GM18861 (cell line): ENCODE results near the gene RSAD1.
"Not testable (repeated sequence)": the region's sequence is repeated elsewhere in the genome, so short reads cannot be mapped to it uniquely, and the experiment has no call there.

Source experiments
- ATAC-seq: cut with Tn5 transposase; IDR thresholded peaks from one replicate; pipeline ENCODE4 v1.9.1; 2021; ENCODE audit not compliant: unreplicated experiment

The RSAD1 gene

DNA sequence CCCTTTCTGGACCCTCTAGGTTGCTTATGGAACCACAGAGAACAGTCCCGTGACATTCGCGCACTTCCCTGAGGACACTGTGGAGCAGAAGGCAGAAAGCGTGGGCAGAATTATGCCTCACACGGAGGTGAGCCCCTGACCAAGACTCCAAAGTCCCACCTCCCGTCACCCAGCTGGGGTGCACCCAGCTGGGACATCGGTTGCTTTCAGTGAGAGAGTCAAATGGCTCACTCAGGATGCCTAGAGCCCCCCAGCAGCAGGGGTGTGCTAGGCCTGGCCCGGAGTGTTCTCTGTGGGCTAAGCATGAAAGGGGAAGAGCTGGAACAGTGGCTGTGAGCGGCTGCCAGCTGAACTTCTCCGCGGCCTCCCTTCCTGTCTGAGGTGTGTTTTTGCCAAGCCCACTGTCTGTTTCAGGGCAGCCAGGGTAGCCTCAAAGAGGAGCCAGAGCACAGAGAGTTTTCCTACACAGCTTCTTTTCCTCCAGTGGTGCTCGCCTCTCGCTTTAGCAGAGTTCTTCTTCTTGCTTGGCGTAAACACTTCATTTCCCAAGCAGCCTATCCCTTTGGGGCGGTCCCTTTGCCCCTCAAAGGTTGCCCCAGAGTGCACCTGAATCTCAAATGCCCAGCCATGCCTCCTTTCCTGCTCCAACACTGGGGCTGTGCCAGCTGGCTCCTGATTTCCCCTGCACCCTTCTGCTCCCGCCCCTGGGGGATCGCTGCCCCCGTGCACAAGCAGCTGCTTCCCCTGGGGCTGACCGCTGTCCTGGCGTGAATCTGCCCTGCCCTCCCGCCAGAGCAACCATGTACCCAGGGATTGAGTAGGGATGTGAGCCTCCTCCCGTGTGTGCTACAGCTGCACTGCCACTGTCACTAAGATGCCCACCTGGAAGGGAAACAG, 7.4 kb upstream of the RSAD1 start:
- ATAC-seq = no peak

DNA sequence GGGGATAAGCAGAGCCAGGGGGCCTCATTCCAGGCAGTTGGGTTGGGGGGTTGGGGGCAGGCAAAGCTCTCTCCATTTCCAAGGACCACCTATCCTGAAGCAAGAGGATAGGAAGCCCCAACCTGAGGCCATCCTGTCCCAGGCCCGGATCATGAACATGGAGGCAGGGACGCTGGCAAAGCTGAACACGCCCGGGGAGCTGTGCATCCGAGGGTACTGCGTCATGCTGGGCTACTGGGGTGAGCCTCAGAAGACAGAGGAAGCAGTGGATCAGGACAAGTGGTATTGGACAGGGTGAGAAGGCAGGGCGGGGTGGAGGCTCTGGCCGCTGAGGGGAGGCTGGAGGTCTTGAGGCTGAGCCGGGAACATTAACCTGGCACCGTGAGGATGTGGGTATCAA, 6.4 kb upstream of the RSAD1 start:
- no peak for ATAC-seq

DNA sequence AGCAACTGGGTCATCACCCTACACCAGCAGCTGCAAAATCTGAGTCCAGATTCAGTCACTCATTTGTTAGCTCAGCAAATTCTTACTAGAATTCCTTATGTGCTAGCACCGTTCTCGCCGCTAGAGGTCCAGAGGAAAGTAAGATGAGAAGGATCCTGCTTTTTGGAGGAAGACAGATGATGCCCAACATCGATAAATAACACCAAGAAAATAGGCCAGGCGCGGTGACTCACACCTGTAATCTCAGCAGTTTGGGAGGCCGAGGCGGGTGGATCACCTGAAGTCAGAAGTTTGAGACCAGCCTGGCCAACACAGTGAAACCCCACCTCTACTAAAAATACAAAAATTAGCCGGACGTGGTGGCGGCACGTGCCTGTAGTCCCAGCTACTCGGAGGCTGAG, 5.9 kb upstream of the RSAD1 start:
- ATAC-seq = not testable (repeated sequence)

DNA sequence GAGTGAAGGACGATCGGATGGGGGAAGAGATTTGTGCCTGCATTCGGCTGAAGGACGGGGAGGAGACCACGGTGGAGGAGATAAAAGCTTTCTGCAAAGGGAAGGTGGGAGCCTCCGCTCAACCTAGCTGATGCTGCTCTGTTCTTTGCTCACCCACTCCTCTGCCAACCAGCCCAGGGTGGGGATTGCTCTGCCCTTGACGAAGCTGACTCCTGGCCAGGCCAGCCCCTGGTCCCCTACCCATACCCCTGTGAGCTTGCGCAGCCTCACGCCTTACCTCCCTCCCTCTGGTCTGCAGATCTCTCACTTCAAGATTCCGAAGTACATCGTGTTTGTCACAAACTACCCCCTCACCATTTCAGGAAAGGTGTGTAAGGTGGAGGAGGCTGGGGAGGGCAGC, 4.8 kb upstream of the RSAD1 start:
- no peak for ATAC-seq

DNA sequence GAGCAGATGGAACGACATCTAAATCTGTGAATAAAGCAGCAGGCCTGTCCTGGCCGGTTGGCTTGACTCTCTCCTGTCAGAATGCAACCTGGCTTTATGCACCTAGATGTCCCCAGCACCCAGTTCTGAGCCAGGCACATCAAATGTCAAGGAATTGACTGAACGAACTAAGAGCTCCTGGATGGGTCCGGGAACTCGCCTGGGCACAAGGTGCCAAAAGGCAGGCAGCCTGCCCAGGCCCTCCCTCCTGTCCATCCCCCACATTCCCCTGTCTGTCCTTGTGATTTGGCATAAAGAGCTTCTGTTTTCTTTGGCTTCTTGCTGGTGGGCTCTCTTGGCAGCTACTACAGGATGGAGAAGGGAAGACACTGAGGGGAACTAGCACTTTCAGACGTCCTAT, 4.1 kb upstream of the RSAD1 start:
- no peak for ATAC-seq

DNA sequence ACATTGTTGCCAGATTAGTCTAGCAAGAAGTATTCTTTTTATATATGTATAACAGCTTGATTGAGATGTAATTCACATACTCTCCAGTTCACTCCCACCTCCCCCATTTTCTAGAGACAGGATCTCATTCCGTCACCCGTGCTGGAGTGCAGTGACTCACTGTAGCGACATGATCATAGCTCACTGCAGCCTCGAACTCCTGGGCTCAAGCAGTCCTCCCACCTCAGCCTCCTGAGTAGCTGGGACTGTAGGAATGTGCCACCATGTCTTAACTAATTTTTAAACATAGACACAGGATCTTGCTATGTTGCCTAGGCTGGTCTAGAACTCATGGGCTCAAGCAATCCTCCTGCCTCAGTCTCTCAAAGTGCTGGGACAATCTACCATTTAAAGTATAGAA, 3.3 kb upstream of the RSAD1 start:
- ATAC-seq = no peak

DNA sequence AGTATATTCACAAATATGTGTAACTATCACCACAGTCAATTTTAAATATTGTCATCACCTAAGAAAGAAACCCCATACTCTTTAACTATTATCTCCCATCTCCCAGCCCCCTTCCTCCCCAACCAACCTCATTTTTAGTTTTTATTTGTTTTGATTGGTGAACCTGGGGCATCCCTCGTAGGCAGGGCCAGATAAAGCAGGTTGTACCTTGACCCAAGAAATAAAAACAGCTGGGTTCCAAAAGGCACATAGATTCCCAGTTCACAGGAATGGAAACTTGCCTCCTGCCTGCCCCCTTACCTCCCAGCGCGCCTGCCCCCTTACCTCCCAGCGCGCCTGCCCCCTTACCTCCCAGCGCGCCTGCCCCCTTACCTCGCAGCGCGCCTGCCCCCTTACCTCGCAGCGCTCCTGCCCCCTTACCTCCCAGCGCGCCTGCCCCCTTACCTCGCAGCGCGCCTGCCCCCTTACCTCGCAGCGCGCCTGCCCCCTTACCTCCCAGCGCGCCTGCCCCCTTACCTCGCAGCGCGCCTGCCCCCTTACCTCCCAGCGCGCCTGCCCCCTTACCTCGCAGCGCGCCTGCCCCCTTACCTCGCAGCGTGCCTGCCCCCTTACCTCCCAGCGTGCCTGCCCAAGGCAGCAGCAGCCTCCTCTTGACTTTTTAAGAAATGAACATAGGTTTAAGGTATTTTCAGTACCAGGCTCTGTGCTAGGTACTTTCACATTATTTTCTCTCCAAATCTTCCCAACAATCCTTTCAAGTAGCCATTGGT, 2.7 kb upstream of the RSAD1 start:
- not testable (repeated sequence) for ATAC-seq

DNA sequence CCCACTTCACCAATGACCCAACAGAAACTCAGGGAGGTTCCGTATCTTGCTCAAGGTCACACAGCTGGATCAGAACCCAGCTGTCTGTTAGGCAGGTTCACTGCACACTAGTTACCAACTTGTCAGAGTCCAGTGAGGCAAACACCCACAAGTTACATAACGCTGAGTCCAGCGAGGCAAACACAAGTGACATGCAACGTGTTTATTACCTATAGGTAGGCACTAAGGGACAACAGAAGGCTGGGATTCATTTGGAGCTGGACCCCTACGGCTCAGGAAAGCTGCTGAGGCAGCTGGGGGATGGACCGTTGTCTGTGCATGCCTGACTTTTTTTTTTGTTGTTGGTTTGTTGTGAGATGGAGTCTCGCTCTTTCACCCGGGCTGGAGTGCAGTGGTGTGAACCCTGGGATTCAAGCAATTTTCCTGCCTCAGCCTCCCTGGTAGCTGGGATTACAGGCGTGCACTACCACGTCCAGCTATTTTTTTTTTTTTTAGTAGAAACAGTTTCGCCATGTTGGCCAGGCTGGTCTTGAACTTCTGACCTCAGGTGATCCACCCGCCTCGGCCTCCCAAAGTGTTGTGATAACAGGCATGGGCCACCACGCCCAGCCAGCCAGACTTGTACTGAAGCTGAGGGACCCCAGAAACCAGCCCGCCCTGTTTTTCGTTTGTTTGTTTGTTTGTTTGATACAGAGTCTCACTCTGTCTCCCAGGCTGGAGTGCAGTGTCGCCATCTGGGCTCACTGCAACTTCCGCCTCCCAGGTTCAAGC, 1.9 kb upstream of the RSAD1 start:
- no peak for ATAC-seq

DNA sequence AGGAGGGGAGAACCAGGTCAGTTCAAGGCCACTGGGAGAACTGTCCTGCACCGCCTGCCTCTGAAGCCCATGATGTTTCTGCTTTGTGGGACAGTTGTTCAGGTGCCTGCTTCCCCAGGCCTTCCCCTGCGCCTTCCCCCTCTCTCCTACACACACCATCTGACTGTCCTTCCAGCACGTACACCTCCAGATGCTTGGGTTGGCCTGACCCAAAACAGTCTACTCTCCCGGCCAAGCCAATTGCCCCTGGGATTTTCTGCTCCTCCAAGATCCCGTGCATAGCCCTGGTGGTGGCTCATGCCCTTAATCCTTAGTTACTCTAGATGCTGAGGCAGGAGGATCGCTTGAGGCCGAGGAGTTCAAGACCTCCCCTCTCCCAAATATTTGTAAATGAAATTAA, 684 bp upstream of the RSAD1 start:
- no peak for ATAC-seq

DNA sequence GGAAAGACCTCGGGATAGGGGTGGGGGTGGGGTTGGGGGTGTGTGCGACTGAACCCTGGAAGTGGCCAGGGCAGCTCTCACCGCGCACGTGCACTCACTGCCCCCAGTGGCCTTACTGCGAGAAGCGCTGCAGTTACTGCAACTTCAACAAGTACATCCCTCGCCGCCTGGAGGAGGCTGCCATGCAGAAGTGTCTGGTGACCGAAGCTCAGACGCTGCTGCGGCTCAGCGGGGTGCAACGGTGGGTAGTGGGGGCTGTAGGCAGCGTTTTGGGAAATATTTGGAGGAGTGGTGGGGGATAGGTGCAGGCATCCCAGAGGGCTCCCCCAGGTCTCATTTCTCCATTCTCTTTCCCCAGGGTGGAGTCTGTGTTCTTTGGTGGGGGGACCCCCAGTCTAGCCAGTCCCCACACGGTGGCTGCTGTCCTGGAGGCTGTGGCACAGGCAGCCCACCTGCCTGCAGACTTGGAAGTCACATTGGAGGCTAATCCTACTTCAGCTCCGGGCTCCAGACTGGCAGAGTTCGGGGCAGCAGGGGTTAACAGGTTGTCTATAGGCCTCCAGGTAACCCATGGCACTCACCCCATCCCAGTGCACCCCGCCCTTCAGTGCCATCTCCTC, 972 bp downstream of the RSAD1 start:
- no peak for ATAC-seq

DNA sequence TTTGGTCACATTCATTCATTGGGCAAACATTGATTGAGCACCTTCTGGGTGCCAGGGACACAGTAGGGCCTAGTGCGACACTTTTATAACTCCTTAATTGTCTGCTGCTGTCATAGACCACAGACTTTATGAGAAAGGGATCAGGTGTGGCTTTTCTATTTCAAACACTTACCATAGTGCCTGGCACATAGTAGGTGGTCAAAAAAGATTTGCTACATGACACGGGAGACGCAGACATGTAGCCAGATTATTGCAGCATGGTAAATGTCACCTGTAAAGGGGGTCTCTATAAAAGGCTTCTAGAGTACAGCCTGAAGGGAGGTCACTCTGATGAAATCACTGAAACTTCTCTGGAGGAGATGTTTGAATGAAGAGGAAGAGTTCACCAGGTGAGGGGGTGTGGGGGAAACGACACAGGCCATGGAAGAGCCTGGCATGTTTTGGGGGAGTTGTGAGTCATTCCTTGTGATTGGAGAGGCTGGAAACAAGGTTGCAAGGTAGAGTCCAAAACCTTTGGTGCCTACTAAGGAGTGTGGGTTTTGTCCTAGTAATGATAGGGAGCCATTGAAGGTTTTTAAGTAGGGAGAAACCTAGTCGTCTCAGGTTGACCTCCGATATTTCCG, 1.6 kb downstream of the RSAD1 start:
- no peak for ATAC-seq

DNA sequence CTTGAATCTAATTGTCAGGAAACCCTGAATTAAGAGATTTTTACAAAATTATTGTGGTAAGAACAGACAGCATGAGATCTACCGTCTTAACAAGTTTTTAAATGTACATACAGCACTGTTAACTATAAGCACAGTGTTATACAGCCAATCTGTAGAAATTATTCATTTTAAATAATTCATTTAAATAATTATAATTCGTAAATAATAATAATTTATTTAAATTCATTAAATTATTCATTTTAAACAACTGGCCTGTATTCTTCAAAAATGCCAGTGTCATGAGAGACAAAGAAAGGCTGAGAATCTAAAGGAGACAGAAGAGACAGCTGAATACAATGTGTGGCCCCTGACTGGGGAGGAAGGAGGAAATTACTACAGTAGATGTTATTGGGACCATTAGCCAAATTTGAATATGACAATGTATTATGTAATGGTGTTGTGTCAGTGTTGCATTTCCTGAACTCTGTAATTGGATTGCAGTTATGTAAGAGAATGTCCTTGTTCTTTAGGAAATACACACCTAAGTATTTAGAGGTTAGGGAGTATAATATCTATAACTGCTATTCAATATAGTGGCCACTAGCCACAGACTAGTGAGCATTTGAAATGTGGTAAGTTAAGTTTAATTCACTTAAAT, 2.3 kb downstream of the RSAD1 start:
- ATAC-seq = no peak

DNA sequence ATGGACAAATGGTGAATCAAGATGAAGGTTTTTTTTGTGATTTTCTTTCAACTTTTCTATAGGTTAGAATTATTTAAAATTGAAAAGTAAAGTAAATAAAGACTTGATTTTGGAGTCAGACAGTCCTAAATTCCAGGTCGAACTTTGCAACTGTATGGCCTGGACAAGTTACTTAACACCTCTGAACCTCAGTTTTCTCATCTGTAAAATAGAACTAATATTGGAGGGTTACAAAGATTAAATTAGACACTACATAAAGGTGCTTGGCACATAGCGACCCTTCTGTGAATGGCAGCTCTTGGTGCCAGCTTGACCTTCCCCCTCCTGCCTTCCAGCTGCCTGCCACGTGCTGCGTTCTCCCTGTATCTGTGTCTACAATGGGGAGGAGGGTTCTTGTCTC, 3.0 kb downstream of the RSAD1 start:
- no peak for ATAC-seq

DNA sequence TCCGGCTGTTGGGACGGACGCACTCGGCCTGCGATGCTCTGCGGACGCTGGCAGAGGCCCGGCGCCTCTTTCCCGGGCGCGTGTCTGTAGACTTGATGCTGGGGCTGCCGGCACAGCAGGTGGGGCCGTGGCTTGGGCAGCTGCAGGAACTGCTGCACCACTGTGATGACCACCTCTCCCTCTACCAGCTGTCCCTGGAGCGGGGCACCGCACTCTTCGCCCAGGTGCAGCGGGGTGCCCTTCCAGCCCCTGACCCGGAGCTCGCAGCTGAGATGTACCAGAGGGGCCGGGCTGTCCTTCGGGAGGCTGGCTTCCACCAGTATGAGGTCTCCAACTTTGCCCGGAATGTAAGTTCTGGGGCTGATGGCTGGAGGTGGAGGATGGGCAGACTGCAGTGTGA, 3.5 kb downstream of the RSAD1 start:
- no peak for ATAC-seq

DNA sequence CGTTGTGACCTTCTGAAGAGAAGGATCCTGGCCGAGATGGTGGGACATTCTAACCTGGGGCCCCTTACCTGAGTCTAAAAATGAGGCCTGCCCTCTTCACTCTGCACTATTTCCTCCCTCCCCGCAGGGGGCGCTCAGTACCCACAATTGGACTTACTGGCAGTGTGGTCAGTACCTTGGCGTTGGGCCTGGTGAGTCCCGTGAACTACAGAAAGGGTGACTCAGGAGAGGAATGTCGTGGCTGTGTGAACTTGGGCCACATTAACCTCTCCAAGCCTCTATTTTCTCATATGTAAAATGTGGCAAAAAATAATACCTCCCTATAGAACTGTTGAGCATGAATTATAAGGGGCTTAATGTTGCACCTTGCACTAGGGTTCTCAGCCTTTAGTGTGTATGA, 3.9 kb downstream of the RSAD1 start:
- no peak for ATAC-seq

DNA sequence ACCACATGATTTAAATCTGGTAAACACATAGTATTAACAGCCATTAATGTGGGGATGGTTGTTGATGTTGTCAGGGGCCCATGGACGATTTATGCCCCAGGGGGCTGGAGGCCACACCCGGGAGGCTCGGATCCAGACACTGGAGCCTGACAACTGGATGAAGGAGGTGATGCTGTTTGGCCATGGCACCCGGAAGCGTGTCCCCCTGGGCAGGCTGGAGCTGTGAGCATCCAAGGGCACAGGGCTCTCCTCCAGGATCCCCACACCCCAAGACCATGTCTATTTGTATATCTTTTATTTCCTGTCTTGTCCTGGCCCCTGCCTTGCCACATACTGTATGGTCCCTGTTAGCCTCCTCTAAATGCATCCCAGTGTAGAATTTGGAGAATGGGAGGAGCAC, 4.6 kb downstream of the RSAD1 start:
- ATAC-seq = no peak

DNA sequence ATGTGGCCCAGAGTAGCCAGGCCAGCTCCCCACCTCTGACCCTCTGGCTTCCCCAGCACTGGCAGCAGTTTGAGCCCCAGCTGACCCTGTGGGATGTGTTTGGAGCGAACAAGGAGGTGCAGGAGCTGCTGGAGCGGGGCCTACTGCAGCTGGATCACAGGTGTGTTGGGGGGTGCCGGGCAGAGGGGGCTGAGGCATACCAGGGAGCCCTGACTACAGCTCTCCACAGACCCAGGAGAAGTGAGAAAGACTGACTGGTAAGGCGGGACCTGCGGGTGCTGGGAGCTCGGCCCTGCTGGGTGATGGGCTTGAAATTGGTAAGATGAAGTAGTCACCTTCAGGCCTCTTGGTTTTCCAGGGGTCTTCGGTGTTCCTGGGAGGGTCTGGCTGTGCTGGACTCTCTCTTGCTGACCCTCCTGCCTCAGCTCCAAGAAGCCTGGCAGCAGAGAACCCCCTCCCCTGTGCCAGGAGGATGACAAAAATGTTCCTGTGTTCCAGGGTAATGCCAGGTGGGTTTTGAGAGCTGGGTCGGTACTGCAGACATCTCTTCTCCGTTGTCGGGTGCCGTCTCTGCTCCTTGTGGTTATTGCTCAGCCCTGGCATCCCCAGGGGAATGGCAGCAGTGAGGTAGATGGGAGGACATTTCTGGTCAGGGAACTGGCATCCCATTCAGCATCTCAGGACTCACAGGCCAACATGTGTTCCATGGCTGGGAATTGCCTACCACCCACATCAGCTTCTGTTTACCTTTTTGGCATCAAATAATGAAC, 5.9 kb downstream of the RSAD1 start:
- no peak for ATAC-seq

DNA sequence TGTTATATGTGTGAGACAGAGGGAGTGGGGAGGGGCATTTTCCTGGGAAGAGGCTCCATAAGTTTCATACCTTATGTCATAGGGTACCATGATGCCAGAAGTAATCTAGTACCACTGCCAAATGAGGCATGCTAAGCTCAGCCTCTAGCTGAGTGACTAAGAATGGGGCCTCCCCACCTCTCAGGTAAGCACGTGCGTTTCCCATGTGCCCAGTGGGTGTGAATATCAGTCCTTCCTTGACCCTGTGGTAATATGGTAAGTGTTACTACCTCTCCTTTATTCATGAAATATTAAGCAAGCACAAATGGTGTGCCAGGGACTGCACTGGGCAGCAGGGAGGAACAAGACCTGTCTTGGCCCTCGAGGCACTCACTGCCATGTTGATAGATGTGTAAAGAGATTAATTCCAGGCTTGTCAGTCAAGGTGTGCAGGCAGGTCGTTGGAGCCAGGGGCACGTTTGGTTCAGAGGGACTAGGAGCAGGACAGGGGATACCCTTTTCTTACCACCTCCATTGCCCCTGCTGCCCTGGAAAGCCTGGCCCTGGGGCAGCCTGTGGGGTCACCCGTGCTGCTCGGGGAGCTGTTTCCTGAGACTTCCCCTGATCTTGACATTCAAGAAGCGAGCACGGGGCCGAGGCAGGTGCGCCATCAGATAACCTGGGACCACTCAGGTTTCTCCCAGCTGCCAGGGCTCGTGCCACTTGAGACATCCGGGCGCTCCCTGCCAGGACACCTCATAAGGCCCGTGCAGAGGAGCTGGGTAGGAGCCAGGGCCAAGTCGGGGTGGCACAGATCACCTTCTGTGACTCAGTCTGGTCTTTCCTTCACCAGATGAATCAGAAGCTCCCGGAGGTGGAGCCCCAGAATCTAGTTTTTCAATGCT, 8.8 kb downstream of the RSAD1 start:
- no peak for ATAC-seq

DNA sequence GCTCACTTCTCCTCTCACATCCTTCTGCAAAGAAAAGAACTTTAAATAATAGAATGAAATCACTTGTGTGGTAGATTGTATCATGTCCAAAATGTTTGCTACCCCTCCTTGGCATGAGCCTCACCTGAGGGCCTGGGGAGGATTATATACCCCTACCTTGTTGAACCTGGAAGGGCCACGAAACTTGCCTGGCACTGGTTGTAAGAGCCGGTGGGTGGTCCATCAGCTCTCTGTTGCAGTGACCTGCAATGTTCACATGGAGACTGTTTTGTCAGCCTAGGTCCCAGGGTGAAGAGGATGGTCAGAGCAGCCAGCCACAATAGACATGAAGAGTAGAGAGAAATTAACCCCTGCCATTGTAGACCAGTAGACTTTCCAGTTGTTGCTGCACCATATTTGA, 10.2 kb downstream of the RSAD1 start:
- no peak for ATAC-seq
